C4-2B (cell line): ENCODE measurements around the gene TRRAP.

ENCODE experiments used
- CTCF ChIP-seq: fragments of 450-650 bp; conservative IDR thresholded peaks from 2 replicates; pipeline ENCODE4 v1.5.1; 2017; ENCODE audit warnings: mild to moderate bottlenecking
- ZFX ChIP-seq: fragments of 450-650 bp; IDR thresholded peaks from 2 replicates; pipeline ENCODE4 v1.6.1; 2017

- TF ChIP-seq CTCF (no peak), ZFX (no peak)
Observed at GRCh38 chr7:99050971-99051370, 172.6 kb downstream of the TRRAP start.
